Adrenal gland (tissue), 5 donors: ENCODE measurements around the gene GCSAML.

ENCODE experiments used
- POLR2A ChIP-seq, 2 donors: fragments of 450-650 bp; IDR thresholded peaks; one replicate each; pipeline ENCODE4 v1.6.1; 2017; ENCODE audit warnings: antibody characterized with exemption in 2 of 2, mild to moderate bottlenecking in 2 of 2, moderate library complexity in 1 of 2
- TF ChIP-seq, protein P1 (sequence below), 6 experiments: fragments of 450-650 bp in 4 of 6; fragments of 200-600 bp in 2 of 6; sonication (generic) in 1 of 6; IDR thresholded peaks; 1 replicate in 5 of 6; 2 replicates in 1 of 6; pipeline versions ENCODE4 v1.5.1 to v1.8.0; 2016 to 2021; ENCODE audit warnings: antibody characterized with exemption in 6 of 6, mild to moderate bottlenecking in 2 of 6, moderate library complexity in 1 of 6
- donor health status: DM: no; HTN: no; CAD: no.

DNA sequence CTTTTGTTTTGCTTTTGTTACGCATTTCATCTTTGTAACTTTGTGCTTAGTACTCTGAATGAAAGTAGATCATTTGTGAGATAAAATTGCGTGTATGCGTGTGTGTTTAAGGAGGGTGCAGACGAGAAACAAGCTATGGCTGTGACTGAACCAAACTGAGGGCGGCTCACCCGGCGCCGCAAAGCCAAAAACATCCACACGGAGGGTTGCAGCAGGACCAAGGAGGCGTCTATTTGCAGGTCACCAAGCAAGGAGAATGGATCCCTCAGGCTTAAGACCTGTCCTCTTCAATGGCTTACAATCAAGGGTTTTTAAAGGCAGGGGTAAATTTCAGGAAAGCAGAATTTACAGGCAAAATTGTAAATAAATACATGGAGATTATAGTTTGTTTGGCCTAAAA is 12.8 kb downstream of the GCSAML start:
- TF ChIP-seq, protein P1, sequence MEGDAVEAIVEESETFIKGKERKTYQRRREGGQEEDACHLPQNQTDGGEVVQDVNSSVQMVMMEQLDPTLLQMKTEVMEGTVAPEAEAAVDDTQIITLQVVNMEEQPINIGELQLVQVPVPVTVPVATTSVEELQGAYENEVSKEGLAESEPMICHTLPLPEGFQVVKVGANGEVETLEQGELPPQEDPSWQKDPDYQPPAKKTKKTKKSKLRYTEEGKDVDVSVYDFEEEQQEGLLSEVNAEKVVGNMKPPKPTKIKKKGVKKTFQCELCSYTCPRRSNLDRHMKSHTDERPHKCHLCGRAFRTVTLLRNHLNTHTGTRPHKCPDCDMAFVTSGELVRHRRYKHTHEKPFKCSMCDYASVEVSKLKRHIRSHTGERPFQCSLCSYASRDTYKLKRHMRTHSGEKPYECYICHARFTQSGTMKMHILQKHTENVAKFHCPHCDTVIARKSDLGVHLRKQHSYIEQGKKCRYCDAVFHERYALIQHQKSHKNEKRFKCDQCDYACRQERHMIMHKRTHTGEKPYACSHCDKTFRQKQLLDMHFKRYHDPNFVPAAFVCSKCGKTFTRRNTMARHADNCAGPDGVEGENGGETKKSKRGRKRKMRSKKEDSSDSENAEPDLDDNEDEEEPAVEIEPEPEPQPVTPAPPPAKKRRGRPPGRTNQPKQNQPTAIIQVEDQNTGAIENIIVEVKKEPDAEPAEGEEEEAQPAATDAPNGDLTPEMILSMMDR (IDR thresholded peaks at IDR 0.05): no peak
- TF ChIP-seq POLR2A (IDR thresholded peaks at IDR 0.05): no peak
